H9 (cell line): Measurements from ENCODE around the gene CAV2. TPM values are rescaled to one million over a fixed set of nuclear protein-coding genes. Genes with fewer than 3 reads are reported as not detected.

Experiments
- DNase-seq: peaks from one replicate; pipeline ENCODE4 v3.0.0-alpha.2; 2017
- H2AFZ ChIP-seq: one replicate; pipeline ENCODE4 v1.6.1; 2013; ENCODE audit warnings: mild to moderate bottlenecking, low read length, control low read depth, moderate library complexity
- H2AK5ac ChIP-seq: 2 replicates; pipeline ENCODE4 v1.6.1; 2013; ENCODE audit warnings: low read length, control low read depth, mixed read lengths; ENCODE audit not compliant: insufficient read length
- H2BK120ac ChIP-seq: one replicate; pipeline ENCODE4 v1.6.1; 2013; ENCODE audit warnings: low read depth, mild to moderate bottlenecking, low read length, control low read depth, inconsistent platforms; ENCODE audit not compliant: poor library complexity, severe bottlenecking
- H2BK12ac ChIP-seq: 2 replicates; pipeline ENCODE4 v1.6.1; 2013; ENCODE audit warnings: low read length, control low read depth, mixed read lengths, low read depth; ENCODE audit not compliant: insufficient read length
- H2BK15ac ChIP-seq: 2 replicates; pipeline ENCODE4 v1.6.1; 2013; ENCODE audit warnings: low read depth, low read length, control low read depth
- H2BK20ac ChIP-seq: one replicate; pipeline ENCODE4 v1.6.1; 2013; ENCODE audit warnings: low read depth, mild to moderate bottlenecking, low read length, control low read depth, inconsistent platforms; ENCODE audit not compliant: poor library complexity, severe bottlenecking
- H2BK5ac ChIP-seq: 2 replicates; pipeline ENCODE4 v1.6.1; 2013; ENCODE audit warnings: low read length, control low read depth, mixed read lengths; ENCODE audit not compliant: insufficient read length
- H3K14ac ChIP-seq: 2 replicates; pipeline ENCODE4 v1.6.1; 2013; ENCODE audit warnings: low read length, control low read depth; ENCODE audit not compliant: insufficient read depth
- H3K18ac ChIP-seq: 2 replicates; pipeline ENCODE4 v1.6.1; 2013; ENCODE audit warnings: low read depth, mild to moderate bottlenecking, mixed read lengths, low read length, control low read depth; ENCODE audit not compliant: insufficient read length
- H3K23ac ChIP-seq: 2 replicates; pipeline ENCODE4 v1.6.1; 2013; ENCODE audit warnings: low read length, control low read depth, mixed read lengths, low read depth; ENCODE audit not compliant: insufficient read length
- H3K23me2 ChIP-seq: 2 replicates; pipeline ENCODE4 v1.6.1; 2013; ENCODE audit warnings: low read depth, mild to moderate bottlenecking, mixed read lengths, low read length, control low read depth; ENCODE audit not compliant: insufficient read length, poor library complexity, severe bottlenecking
- H3K27ac ChIP-seq: 2 replicates; pipeline ENCODE4 v1.5.1; 2013; ENCODE audit warnings: low read length, control low read depth, mixed read lengths, low read depth; ENCODE audit not compliant: insufficient read length
- H3K27me3 ChIP-seq: 2 replicates; pipeline ENCODE4 v1.6.1; 2013; ENCODE audit warnings: low read length, control low read depth, inconsistent platforms; ENCODE audit not compliant: insufficient read depth
- H3K4ac ChIP-seq: 2 replicates; pipeline ENCODE4 v1.6.1; 2013; ENCODE audit warnings: low read depth, mild to moderate bottlenecking, control low read depth, inconsistent platforms, low read length, moderate library complexity
- H3K4me1 ChIP-seq: 2 replicates; pipeline ENCODE4 v1.6.1; 2013; ENCODE audit warnings: low read length, control low read depth, inconsistent platforms; ENCODE audit not compliant: insufficient read depth
- H3K4me2 ChIP-seq: 2 replicates; pipeline ENCODE4 v1.6.1; 2013; ENCODE audit warnings: low read length, control low read depth, mixed read lengths; ENCODE audit not compliant: insufficient read length, insufficient read depth
- H3K56ac ChIP-seq: 2 replicates; pipeline ENCODE4 v1.6.1; 2013; ENCODE audit warnings: low read depth, mild to moderate bottlenecking, mixed read lengths, low read length, control low read depth; ENCODE audit not compliant: insufficient read length
- H3K79me1 ChIP-seq: 2 replicates; pipeline ENCODE4 v1.6.1; 2013; ENCODE audit warnings: low read depth, mild to moderate bottlenecking, moderate library complexity, low read length, control low read depth, inconsistent platforms; ENCODE audit not compliant: insufficient read depth, poor library complexity, severe bottlenecking
- H3K79me2 ChIP-seq: 2 replicates; pipeline ENCODE4 v1.6.1; 2013; ENCODE audit warnings: low read length, control low read depth, inconsistent platforms; ENCODE audit not compliant: insufficient read depth
- H3K9ac ChIP-seq: 2 replicates; pipeline ENCODE4 v1.6.1; 2013; ENCODE audit warnings: low read length, control low read depth, mixed read lengths; ENCODE audit not compliant: insufficient read length; ENCODE audit errors: extremely low read depth
- H3K9me3 ChIP-seq: one replicate; pipeline ENCODE4 v1.6.1; 2013; ENCODE audit warnings: low read depth, low read length, inconsistent platforms; ENCODE audit not compliant: control insufficient read depth
- H3T11ph ChIP-seq: one replicate; pipeline ENCODE4 v1.6.1; 2013; ENCODE audit warnings: mild to moderate bottlenecking, low read length, control low read depth, inconsistent platforms
- H4K20me1 ChIP-seq: one replicate; pipeline ENCODE4 v1.6.1; 2013; ENCODE audit not compliant: control insufficient read depth, insufficient read length, insufficient read depth
- H4K5ac ChIP-seq: 2 replicates; pipeline ENCODE4 v1.6.1; 2013; ENCODE audit warnings: low read depth, mild to moderate bottlenecking, mixed read lengths, low read length, control low read depth; ENCODE audit not compliant: insufficient read length
- H4K8ac ChIP-seq: replicated peaks from 2 replicates; pipeline ENCODE4 v1.6.1; 2013; ENCODE audit warnings: low read length, control low read depth, mixed read lengths, low read depth; ENCODE audit not compliant: insufficient read length
- H4K91ac ChIP-seq: 2 replicates; pipeline ENCODE4 v1.6.1; 2013; ENCODE audit warnings: low read depth, mild to moderate bottlenecking, moderate library complexity, mixed read lengths, low read length, control low read depth; ENCODE audit not compliant: insufficient read length
- H3K27ac Mint-ChIP-seq, 3 experiments: 2 replicates in 2 of 3; 3 replicates in 1 of 3; pipeline ENCODE4 v1.8.0; 2020 to 2021; ENCODE audit warnings: mixed read lengths in 3 of 3, mild to moderate bottlenecking in 1 of 3, moderate library complexity in 1 of 3
- H3K27me3 Mint-ChIP-seq: 2 replicates; pipeline ENCODE4 v1.8.0; 2021; ENCODE audit warnings: low read depth, mild to moderate bottlenecking, moderate library complexity, mixed read lengths
- H3K36me3 Mint-ChIP-seq, 3 experiments: 2 replicates in 2 of 3; 3 replicates in 1 of 3; pipeline ENCODE4 v1.8.0; 2020 to 2021; ENCODE audit warnings: low read depth in 3 of 3, mixed read lengths in 3 of 3; ENCODE audit not compliant: insufficient read depth in 1 of 3
- H3K4me1 Mint-ChIP-seq, 2 experiments: 2 replicates each; pipeline ENCODE4 v1.8.0; 2020; ENCODE audit warnings: mixed read lengths in 2 of 2
- H3K4me3 Mint-ChIP-seq, 2 experiments: 2 replicates in 1 of 2; 3 replicates in 1 of 2; pipeline ENCODE4 v1.8.0; 2020 to 2021; ENCODE audit warnings: mild to moderate bottlenecking in 2 of 2, mixed read lengths in 2 of 2, moderate library complexity in 1 of 2
- H3K9me3 Mint-ChIP-seq, 2 experiments: 2 replicates in 1 of 2; 3 replicates in 1 of 2; pipeline ENCODE4 v1.8.0; 2020; ENCODE audit warnings: mild to moderate bottlenecking in 2 of 2, mixed read lengths in 2 of 2, moderate library complexity in 1 of 2
- WGBS: extraction: QIAGEN DNeasy Blood & Tissue Kit; methylation state at CpG from one replicate; pipeline ENCODE4 v1.1.7; 2013; ENCODE audit warnings: missing lambda C conversion rate, low lambda C conversion rate, mixed read lengths; ENCODE audit not compliant: insufficient read length; ENCODE audit errors: extremely low coverage; 5-methylcytosine and 5-hydroxymethylcytosine counted together
- total RNA-seq: library from RNA; stranded (reverse); gene quantifications from 2 replicates; pipeline ENCODE4 v1.2.1, GENCODE V29; 2021
- TF ChIP-seq, protein P1 (sequence below): fragments of 200-600 bp; sonication (generic); conservative IDR thresholded peaks from 3 replicates; pipeline ENCODE4 v1.8.0; 2021; ENCODE audit warnings: antibody characterized with exemption, mild to moderate bottlenecking

CAV2 gene
- total RNA-seq, 1 experiment from 2014 or later: 3.7 TPM

DNA sequence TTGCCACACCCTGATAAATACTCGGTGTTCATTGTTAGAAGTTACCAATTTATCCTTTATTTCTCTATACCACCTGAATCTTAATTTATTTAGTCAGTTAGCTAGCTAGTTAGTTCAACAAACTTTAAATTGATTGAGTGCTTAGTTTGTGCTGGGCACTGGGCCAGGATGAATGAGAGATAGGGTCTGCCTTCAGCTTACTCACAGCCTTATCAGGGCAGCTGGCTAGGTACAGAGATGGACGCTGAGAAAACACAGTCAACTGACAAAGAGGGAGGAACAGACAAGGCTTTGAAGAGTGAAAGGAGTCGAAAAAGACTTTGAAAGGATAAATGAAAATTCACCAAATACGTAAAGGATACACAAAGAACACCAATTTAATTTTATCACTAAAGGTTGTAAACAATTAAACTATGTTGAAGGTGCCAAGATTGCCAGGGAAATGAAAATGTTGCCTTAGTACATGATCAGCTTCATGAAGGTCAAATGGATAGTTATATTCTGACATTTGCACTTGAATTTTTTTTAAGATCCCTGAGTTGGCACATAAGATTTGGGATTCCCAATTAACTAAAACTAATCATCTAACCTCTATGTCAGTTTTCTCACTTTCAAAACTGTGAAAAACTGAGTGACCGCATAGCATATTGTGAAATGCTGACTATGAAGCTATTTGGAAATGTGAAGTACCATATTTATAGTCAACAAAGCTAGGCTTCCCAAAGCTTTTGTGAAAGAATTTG lies 2.1 kb downstream of the CAV2 start:
- Histone ChIP-seq H3K79me2 (no peaks in the 10 kb centered on the region), H2BK12ac (no peak overlapping the region), H3K4me2 (no peak overlapping the region)

More for the DNA sequence above, 2.1 kb downstream of the CAV2 start:
- Histone ChIP-seq H4K20me1 (no peaks in the 10 kb centered on the region), H2AFZ (no peak overlapping the region), H3K4ac (no peak overlapping the region), H3K56ac (no peak overlapping the region), H3T11ph (no peak overlapping the region), H4K5ac (no peak overlapping the region), H2BK120ac (no peak overlapping the region), H3K27me3 (no peaks in the 10 kb centered on the region; the same call in 1 of the 2 replicates), H3K9ac (no peak overlapping the region), H3K79me1 (no peaks in the 10 kb centered on the region), H2BK5ac (no peak overlapping the region), H2BK20ac (no peak overlapping the region), H3K9me3 (no peaks in the 10 kb centered on the region), H3K27ac (no peak overlapping the region), H4K91ac (no peak overlapping the region), H3K14ac (no peak overlapping the region), H2BK15ac (no peak overlapping the region), H3K23ac (no peak overlapping the region), H3K18ac (no peak overlapping the region), H3K23me2 (peaks cover 10% of the 10 kb centered on the region), H3K4me1 (no peaks in the 10 kb centered on the region), H4K8ac (no peak overlapping the region), H2AK5ac (no peak overlapping the region)
- Mint-ChIP-seq H3K4me1 (peaks cover 12 to 14% of the 10 kb centered on the region in 2 experiments), H3K27ac (no peak overlapping the region), H3K4me3 (no peak overlapping the region), H3K36me3 (no peaks in the 10 kb centered on the region), H3K9me3 (no peaks in the 10 kb centered on the region), H3K27me3 (peaks cover 33% of the 10 kb centered on the region)
- TF ChIP-seq, protein P1, sequence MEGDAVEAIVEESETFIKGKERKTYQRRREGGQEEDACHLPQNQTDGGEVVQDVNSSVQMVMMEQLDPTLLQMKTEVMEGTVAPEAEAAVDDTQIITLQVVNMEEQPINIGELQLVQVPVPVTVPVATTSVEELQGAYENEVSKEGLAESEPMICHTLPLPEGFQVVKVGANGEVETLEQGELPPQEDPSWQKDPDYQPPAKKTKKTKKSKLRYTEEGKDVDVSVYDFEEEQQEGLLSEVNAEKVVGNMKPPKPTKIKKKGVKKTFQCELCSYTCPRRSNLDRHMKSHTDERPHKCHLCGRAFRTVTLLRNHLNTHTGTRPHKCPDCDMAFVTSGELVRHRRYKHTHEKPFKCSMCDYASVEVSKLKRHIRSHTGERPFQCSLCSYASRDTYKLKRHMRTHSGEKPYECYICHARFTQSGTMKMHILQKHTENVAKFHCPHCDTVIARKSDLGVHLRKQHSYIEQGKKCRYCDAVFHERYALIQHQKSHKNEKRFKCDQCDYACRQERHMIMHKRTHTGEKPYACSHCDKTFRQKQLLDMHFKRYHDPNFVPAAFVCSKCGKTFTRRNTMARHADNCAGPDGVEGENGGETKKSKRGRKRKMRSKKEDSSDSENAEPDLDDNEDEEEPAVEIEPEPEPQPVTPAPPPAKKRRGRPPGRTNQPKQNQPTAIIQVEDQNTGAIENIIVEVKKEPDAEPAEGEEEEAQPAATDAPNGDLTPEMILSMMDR: no peak
- WGBS: no CpG with 5 or more reads among the region's 5 CpGs
- DNase-seq: no peak
